ELR (cell line): ENCODE measurements around the gene LMNTD1.

ENCODE experiments used
- DNase-seq: peaks from one replicate; pipeline ENCODE4 v3.0.0-alpha.2; 2015; ENCODE audit warnings: low read depth

LMNTD1 gene

GRCh38 chr12:25552681-25553080, 402 bp downstream of the LMNTD1 start:
- DNase-seq: peak; percentile 20

GRCh38 chr12:25550186-25550585, 2.9 kb downstream of the LMNTD1 start:
- DNase-seq: peak; percentile 84

DNA sequence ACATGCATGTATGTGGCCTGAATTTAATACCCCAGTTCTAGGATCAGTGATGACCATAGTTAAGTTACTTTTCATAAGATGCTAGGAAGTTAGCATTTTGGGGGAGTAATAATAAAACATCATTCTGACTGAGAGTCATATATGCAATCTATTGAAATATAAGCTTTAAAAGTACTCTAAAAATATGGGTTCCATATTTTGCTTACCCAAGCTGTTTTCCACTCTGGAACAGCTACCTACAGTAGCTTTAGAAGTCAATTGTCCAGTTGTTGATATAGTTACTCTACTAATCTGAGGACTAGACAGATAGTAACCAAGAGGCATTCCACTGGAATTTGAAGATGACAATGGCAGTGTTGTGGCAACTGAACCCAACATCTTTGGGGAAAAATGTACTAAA, 4.0 kb downstream of the LMNTD1 start:
- DNase-seq: no peak

DNA sequence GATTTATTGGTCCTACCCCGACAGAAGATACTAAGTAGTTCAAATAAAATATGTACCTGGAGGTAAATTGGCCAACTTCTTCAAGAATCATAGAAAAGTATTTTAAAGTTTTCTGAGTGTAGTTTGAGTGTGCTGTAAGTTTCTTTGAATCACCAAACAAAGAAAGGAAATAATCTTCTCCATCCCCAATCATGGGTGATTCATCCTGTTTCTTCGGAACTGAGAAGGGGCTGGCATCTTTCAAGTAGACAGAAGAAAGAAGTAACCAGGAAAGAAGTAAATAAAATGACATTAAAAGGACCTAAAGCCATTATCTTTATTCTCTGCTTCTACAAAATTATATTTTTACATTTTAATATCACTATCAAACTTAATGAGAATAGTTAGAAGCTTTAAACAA, 6.8 kb downstream of the LMNTD1 start:
- peak; percentile 18 for DNase-seq

DNA sequence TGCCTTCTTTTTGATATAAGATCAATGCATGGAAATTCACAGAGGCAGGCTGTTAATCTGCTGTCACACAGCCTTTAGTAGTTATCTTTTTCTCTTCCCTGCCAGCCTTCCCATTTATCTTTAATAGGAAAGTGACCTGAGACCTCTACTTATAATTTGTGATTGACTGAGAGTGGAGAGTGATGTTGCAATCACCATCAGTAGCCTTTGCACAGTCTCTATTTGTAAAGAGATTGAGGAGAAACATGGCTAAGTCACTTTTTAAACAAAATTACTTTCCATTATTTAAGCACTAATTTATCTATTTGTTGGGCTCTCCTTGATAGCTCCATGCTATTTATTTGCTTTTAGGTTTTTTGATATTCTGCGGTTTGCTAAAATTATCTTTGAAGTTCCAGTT, 19.9 kb downstream of the LMNTD1 start:
- DNase-seq: no peak

DNA sequence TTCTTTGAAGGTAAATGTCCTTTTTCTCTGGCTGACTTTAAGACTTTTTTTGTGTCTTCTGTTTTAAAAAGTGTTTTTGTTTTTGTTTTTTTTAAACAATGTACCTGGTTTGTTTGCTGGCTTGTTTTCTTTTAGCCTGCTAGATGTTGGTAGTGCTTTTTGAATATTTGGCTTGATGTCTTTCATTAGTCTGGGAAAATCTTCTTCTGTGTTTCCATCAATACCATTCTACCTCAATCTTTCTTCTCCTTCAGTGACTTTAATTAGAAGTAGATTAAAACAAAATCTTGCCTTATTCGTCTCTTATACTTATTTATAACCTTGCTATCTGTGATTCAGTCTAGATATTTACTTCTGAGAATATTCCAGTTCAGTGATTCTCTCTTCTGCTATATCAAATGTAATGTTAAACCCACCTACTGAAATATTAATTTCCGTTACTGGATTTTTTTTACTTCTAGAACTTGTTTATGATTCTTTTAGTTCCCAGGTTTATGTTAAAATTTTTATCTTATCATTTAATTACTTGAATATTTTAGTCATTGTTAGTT, 21.5 kb downstream of the LMNTD1 start:
- no peak for DNase-seq

DNA sequence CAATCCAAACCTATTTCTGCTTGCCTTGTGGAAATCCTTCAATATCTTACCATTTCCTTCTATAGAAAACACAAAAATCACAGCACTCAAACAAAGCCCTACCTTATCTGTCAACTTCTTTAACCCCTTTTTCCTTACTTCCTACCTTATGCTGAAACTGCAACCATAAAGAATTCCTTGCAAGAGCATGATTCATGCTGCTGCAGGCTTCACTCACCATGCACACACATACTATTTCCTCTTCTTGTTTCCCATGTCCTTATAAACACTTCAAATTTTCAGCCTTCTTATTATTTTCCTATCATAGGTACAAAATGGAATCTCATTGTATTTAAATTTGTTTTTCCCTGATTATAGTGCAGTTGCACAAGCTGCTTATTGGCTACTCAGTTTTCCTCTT, 23.3 kb downstream of the LMNTD1 start:
- DNase-seq: peak; percentile 71

GRCh38 chr12:25526778-25527177, 26.3 kb downstream of the LMNTD1 start:
- DNase-seq: no peak

DNA sequence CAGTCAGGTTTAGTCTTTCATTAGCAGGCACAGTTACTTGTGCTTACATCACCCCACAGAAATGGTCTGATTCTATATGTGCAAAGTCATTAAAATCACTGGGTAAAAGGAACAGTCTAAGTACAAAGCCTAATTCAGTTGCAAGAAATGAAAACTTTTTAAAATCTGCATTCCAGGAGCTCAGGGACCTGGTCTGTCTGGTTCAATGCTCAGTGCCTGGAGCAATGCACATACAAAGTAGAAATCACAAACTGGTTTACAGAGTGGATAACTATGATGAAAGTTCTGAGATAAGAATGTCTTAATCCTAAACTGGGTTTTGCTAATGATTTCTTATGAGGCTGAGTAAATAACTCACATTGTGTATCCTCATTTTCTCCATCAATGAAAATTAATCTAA, 28.7 kb downstream of the LMNTD1 start:
- no peak for DNase-seq

- no peak for DNase-seq
These were observed 31.3 kb downstream of the LMNTD1 start for GRCh38 chr12:25521625-25522256.

DNA sequence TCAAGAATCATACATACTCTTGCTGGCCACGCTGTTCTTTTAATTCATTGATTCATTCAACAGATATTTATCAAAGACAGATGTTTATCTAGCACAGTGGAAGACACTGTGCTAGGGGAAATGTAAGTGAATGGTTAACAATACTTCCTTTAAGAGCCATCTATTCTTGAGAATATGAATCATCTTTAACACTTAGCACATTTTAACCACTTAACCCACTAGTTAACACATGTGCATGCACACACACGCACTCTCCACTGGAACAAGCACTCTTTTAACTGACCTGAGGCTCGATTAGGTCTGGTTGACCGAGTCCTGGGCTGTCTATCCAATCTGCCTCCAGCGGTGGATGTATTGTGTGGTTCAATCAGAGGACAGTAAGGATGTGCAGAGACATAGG, 34.6 kb downstream of the LMNTD1 start:
- peak; percentile 73 for DNase-seq

- DNase-seq: no peak
These were observed 48.3 kb downstream of the LMNTD1 start for GRCh38 chr12:25504744-25505143.

GRCh38 chr12:25503666-25504065, 49.4 kb downstream of the LMNTD1 start:
- no peak for DNase-seq

GRCh38 chr12:25502596-25502995, 50.5 kb downstream of the LMNTD1 start:
- DNase-seq: no peak

DNA sequence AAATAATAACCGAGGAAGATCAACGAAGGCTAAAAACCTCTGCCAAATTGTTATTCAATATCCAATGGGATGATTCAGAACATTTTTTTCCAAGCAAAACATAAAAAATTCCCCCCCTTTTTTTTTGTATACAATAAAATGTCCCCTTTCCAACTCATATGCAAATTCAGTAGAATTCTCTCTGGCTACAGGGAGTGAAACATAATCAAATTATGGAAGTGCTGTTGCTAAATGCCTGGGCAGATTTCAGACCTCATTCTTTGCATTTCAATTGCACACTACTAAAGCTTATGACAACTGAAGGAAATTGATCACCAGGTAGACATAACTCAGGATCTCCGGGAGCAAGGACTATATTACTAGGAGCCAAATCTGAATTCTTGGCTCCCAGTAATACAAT, 51.0 kb downstream of the LMNTD1 start:
- no peak for DNase-seq

DNA sequence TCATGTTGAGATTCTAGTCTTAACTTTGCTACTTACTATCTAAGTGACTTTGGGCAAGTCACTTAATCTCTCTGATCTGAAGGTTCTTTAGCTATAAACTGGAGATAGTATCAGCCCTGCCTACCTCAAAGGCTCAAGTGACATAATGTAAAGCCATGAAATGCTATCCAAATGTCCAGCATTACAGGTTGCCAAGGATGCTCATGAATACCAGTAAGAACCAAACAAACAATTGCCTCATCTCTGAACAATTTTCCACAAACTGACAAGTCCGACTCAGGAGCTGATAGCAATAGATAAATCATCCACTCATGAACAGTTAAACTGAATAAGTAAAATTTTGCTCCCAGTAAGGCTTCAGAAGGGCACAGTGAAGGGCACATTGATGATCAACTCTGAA, 51.5 kb downstream of the LMNTD1 start:
- peak; percentile 34 for DNase-seq

- peak; percentile 26 for DNase-seq
These were observed 52.4 kb downstream of the LMNTD1 start for GRCh38 chr12:25500651-25501050.

- peak; percentile 15 for DNase-seq
These were observed 56.1 kb downstream of the LMNTD1 start for GRCh38 chr12:25497021-25497420.

- peak; percentile 31 for DNase-seq
These were observed 56.9 kb downstream of the LMNTD1 start for GRCh38 chr12:25496098-25496587.

GRCh38 chr12:25495331-25496097, 57.6 kb downstream of the LMNTD1 start:
- DNase-seq: peak; percentile 91

DNA sequence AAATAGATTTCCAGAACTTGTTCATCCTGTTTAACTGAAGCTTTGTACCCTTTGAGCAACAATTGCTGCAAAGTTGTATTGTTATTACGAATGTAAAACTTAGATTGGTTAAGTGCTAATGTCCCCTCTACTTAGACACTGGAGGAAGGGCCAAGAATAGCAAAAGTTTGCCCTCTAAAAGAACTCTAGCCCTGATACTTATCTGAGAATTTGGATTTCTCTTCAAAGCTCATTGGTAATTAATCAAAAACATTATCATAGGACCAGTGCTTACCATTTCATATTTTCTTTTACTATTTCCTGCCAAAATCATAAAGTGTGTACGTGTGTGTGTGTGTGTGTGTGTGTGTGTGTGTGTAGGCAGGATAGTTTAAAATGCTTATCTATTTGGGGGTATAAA, 58.2 kb downstream of the LMNTD1 start:
- DNase-seq: no peak

DNA sequence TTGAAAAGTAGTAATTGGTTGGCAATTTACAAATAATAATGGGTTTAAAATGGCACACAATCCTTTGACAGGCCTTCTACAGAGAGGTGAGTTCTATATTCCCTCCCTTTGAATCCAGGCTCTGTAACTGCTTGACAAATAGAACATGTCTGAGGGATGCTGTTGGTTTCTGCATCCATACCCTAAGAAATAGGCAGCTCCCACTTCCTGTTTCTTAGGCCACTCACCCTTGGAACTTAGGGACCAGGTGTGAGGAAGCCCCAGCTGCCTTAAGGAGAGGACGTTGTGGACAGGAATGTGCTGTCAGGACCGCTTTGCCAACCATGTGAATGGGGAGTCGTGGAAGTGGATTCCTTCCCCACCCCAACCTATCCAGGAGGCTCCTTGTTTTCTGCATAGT, 59.4 kb downstream of the LMNTD1 start:
- DNase-seq: no peak
